CD4-positive, alpha-beta memory T cell (primary cell): Measurements from ENCODE around the gene MYF5. TPM values are rescaled to one million over a fixed set of nuclear protein-coding genes. Genes with fewer than 3 reads are reported as not detected.

Source experiments
- CTCF ChIA-PET: fragments of 350-600 bp; sonication (Branson Sonifier 250); formaldehyde crosslinking; loops from one replicate; lab custom pipeline; 2021; ENCODE audit warnings: inconsistent platforms; ENCODE audit not compliant: partially characterized antibody; lab: Charles Lee
- POLR2A ChIA-PET: fragments of 350-600 bp; sonication (Branson Sonifier 250); formaldehyde crosslinking; loops from one replicate; lab custom pipeline; 2021; ENCODE audit not compliant: partially characterized antibody; lab: Charles Lee
- DNase-seq, 5 donors: peaks; one replicate each; pipeline versions ENCODE4 v3.0.0 to v3.0.0-alpha.2; 2020 to 2022; ENCODE audit warnings: mixed read lengths in 1 of 5
- H3K27ac ChIP-seq: one replicate; pipeline ENCODE4 v1.7.0; 2013; ENCODE audit warnings: low read depth, low read length
- H3K27me3 ChIP-seq: 2 replicates; pipeline ENCODE4 v1.7.0; 2013; ENCODE audit warnings: mild to moderate bottlenecking, low read length, moderate library complexity; ENCODE audit not compliant: insufficient read depth
- H3K36me3 ChIP-seq: 2 replicates; pipeline ENCODE4 v1.7.0; 2013; ENCODE audit warnings: mild to moderate bottlenecking, low read length, moderate library complexity; ENCODE audit not compliant: insufficient read depth
- H3K4me1 ChIP-seq: 2 replicates; pipeline ENCODE4 v1.7.0; 2013; ENCODE audit warnings: mild to moderate bottlenecking, low read length, moderate library complexity; ENCODE audit not compliant: insufficient read depth
- H3K4me3 ChIP-seq, 2 donors: one replicate each; pipeline ENCODE4 v1.7.0; 2013; ENCODE audit warnings: low read length in 2 of 2, mild to moderate bottlenecking in 1 of 2
- H3K9me3 ChIP-seq, 2 donors: one replicate each; pipeline ENCODE4 v1.7.0; 2013; ENCODE audit warnings: low read length in 2 of 2, control low read depth in 1 of 2; ENCODE audit not compliant: control insufficient read depth in 1 of 2
- H3K27ac Mint-ChIP-seq, 7 donors: one replicate each; pipeline ENCODE4 v1.8.0; 2020 to 2021; ENCODE audit warnings: mixed read lengths in 7 of 7, mild to moderate bottlenecking in 6 of 7, inconsistent platforms in 3 of 7, moderate library complexity in 3 of 7
- H3K27me3 Mint-ChIP-seq, 2 donors: one replicate each; pipeline ENCODE4 v1.8.0; 2020 to 2021; ENCODE audit warnings: mixed read lengths in 2 of 2
- H3K36me3 Mint-ChIP-seq, 2 donors: one replicate each; pipeline ENCODE4 v1.8.0; 2020 to 2021; ENCODE audit warnings: mixed read lengths in 2 of 2, inconsistent platforms in 1 of 2, mild to moderate bottlenecking in 1 of 2
- H3K4me1 Mint-ChIP-seq, 4 donors: one replicate each; pipeline ENCODE4 v1.8.0; 2020 to 2021; ENCODE audit warnings: mixed read lengths in 4 of 4, mild to moderate bottlenecking in 1 of 4
- H3K4me3 Mint-ChIP-seq, 8 donors: one replicate each; pipeline ENCODE4 v1.8.0; 2020 to 2021; ENCODE audit warnings: mixed read lengths in 8 of 8, mild to moderate bottlenecking in 7 of 8, moderate library complexity in 6 of 8, inconsistent platforms in 3 of 8
- H3K9me3 Mint-ChIP-seq, 8 donors: one replicate each; pipeline ENCODE4 v1.8.0; 2020 to 2021; ENCODE audit warnings: mixed read lengths in 8 of 8, mild to moderate bottlenecking in 5 of 8, inconsistent platforms in 3 of 8, moderate library complexity in 1 of 8
- intact Hi-C: fragments of 100-400 bp; cut with micrococcal nuclease; formaldehyde crosslinking; loops from one replicate; pipeline ENCODE4 v1.15.1; 2023
- polyA plus RNA-seq, 2 donors: library from polyadenylated mRNA; unstranded; fragments of 300-500 nt; fragmentation: Illumina TruSeq; gene quantifications; one replicate each; pipeline ENCODE4 v1.2.3, GENCODE V29; 2021
- total RNA-seq, 2 experiments: library from RNA; stranded (reverse); gene quantifications; one replicate each; pipeline ENCODE4 v1.2.3, GENCODE V29; 2021

The MYF5 gene
- total and polyA plus RNA-seq, 4 experiments from 2014 or later, result not detected

DNA sequence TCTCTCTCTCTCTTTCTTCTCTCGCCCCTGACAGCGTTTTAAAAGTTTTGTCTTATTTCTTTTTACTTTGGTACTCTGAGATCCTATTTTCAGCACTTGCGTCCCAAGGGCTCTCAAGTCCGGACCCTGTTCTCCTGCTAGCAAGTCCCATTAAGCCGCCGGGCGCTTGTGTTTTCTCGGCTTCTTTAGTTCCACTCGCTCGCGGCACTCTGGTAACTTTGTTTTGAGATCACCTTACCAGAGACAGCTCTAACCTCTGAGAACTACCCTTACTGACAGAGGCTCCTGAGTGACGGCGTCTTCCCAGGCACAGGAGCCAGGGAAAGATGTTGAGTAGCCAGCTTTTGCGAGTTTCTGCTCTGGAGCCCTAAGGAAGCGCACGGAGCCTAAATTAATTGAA lies 2.7 kb upstream of the MYF5 start:
- Histone ChIP-seq H3K4me3 (no peak overlapping the region), H3K4me1 (no peaks in the 10 kb centered on the region), H3K27ac (no peak overlapping the region), H3K9me3 (no peaks in the 10 kb centered on the region), H3K27me3 (no peaks in the 10 kb centered on the region), H3K36me3 (no peaks in the 10 kb centered on the region)
- Mint-ChIP-seq H3K27me3 (peaks cover 3 to 6% of the 10 kb centered on the region in 2 donors), H3K9me3 (peaks cover 0 to 20% (median 10%) of the 10 kb centered on the region in 8 donors), H3K36me3 (no peaks in the 10 kb centered on the region), H3K4me1 (no peaks in the 10 kb centered on the region), H3K4me3 (no peak overlapping the region), H3K27ac (no peak overlapping the region)
- POLR2A ChIA-PET, result no interaction called here
- intact Hi-C loops, result no loop called here
- CTCF ChIA-PET, result no interaction called here
- DNase-seq, result no peak

DNA sequence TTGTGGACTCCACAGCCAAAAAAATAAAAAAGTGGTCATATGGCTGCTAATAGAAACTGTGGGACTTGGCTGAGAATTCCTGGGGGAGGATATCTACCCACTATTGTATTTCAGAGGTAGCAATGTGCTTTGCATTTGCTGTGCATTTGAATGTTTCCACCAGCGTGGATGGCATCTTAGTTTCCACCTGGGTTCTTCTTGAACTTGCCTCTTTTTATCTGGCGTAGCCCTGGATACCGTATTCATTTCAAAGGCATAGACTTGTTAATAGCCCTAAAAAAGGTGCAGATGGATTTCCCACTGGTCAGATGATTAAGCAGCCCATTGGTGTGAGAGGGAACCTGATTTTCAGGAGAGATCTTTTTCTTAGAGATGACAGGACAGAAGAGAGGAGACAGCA lies 1.9 kb upstream of the MYF5 start:
- intact Hi-C loops, result no loop called here
- Histone ChIP-seq H3K9me3 (no peaks in the 10 kb centered on the region), H3K4me1 (no peaks in the 10 kb centered on the region), H3K36me3 (no peaks in the 10 kb centered on the region), H3K27me3 (no peaks in the 10 kb centered on the region), H3K4me3 (no peak overlapping the region), H3K27ac (no peak overlapping the region)
- Mint-ChIP-seq H3K9me3 (peaks cover 0 to 19% (median 10%) of the 10 kb centered on the region in 8 donors), H3K36me3 (no peaks in the 10 kb centered on the region), H3K4me1 (no peaks in the 10 kb centered on the region), H3K4me3 (no peak overlapping the region), H3K27ac (no peak overlapping the region), H3K27me3 (peaks cover 3 to 6% of the 10 kb centered on the region in 2 donors)
- DNase-seq, result no peak
- ChIA-PET POLR2A (no interaction called here), CTCF (no interaction called here)

DNA sequence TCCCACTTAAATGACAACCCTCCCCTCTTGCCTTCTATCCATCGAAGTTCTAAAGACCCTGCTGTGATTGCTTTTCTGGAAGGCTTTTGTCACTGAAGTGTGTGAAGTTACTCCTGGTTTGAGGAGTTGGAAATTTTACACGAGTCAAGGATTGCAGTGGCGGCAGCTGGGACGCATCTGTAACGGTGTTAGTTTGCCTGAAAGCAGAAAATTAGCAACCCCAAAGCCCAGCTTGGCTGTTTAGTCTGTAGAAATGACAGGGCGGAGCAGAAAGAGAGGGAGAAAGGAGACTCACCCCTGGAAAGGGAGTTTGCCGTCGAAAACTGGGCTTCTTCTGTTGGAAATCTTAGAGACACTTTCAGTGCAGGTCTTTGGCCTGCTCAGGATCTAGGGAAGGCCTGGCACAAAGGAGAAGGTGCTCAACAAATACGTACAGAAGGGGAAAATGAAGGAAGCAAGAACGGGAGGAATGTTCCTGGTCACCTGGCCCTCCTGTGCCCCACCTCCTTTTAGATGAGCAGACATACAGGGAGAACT lies 931 bp upstream of the MYF5 start:
- H3K9me3 Mint-ChIP-seq, result peaks cover 0 to 17% (median 10%) of the 10 kb centered on the region in 8 donors
- no peak overlapping the region for H3K27ac ChIP-seq
- ChIA-PET POLR2A (no interaction called here), CTCF (no interaction called here)
- H3K4me1 Mint-ChIP-seq, result no peaks in the 10 kb centered on the region
- no peaks in the 10 kb centered on the region for H3K36me3 ChIP-seq
- no peak overlapping the region for H3K27ac Mint-ChIP-seq
- no peak overlapping the region for H3K4me3 ChIP-seq
- intact Hi-C loops, result no loop called here
- H3K9me3 ChIP-seq, result no peaks in the 10 kb centered on the region
- no peaks in the 10 kb centered on the region for H3K36me3 Mint-ChIP-seq
- DNase-seq, result no peak
- H3K4me3 Mint-ChIP-seq, result no peak overlapping the region
- H3K27me3 Mint-ChIP-seq, result peaks cover 3 to 4% of the 10 kb centered on the region in 2 donors
- no peaks in the 10 kb centered on the region for H3K4me1 ChIP-seq
- H3K27me3 ChIP-seq, result no peaks in the 10 kb centered on the region

DNA sequence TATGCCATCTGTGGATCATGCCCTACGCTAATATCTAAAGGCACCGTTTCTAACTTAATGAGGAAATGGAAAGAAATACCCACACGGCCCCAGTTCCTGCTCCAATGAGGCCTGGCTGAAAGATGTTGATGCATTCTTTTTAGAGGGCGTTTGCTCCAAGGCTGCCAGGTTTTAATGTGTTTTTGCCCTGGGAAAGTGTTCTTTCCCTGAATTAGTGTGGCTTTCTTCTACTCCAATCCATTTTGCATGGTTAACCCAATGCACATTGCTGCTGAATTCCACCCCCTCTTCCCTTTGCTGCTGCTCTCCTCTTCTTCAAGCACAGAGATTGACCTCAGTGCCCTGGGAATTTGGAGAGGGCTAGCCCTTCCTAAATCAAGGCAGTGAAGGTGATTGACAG lies 1.1 kb downstream of the MYF5 start:
- Mint-ChIP-seq H3K27ac (no peak overlapping the region), H3K4me1 (no peaks in the 10 kb centered on the region), H3K4me3 (no peak overlapping the region), H3K9me3 (peaks cover 0 to 14% (median 7%) of the 10 kb centered on the region in 8 donors), H3K36me3 (no peaks in the 10 kb centered on the region), H3K27me3 (peaks cover 3% of the 10 kb centered on the region in 2 donors)
- H3K27ac ChIP-seq, result no peak overlapping the region
- no peaks in the 10 kb centered on the region for H3K9me3 ChIP-seq
- no peaks in the 10 kb centered on the region for H3K27me3 ChIP-seq
- CTCF ChIA-PET, result no interaction called here
- H3K36me3 ChIP-seq, result no peaks in the 10 kb centered on the region
- no peaks in the 10 kb centered on the region for H3K4me1 ChIP-seq
- POLR2A ChIA-PET, result no interaction called here
- no peak overlapping the region for H3K4me3 ChIP-seq
- DNase-seq, result no peak
- intact Hi-C loops, result no loop called here

DNA sequence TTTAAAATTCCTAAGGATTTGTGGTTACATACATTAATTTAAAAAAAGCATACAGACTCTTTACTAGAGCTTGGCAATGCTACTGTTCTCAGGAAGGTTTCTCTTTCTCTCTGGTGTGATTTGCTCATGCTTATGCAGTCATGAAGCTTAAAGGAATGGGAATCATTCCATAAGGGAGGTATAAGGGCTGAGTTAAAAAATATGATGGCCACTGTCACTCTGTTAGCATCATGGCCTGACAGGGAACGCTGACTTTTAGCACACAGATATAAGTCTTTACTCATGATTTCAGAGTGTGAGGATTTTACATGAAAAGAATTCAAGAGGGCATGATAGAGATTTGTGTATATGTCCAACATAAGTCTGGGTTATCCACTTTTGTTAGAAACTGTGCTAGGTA lies 3.8 kb downstream of the MYF5 start:
- Histone ChIP-seq H3K27me3 (no peaks in the 10 kb centered on the region), H3K9me3 (no peaks in the 10 kb centered on the region), H3K4me3 (no peak overlapping the region), H3K27ac (no peak overlapping the region), H3K36me3 (no peaks in the 10 kb centered on the region), H3K4me1 (no peaks in the 10 kb centered on the region)
- no peak overlapping the region for H3K27ac Mint-ChIP-seq
- CTCF ChIA-PET, result no interaction called here
- H3K4me3 Mint-ChIP-seq, result no peak overlapping the region
- no peak for DNase-seq
- H3K27me3 Mint-ChIP-seq, result peaks cover 0 to 1% of the 10 kb centered on the region in 2 donors
- H3K9me3 Mint-ChIP-seq, result peaks cover 0 to 4% (median 2%) of the 10 kb centered on the region in 8 donors
- intact Hi-C loops, result no loop called here
- no peaks in the 10 kb centered on the region for H3K4me1 Mint-ChIP-seq
- no peaks in the 10 kb centered on the region for H3K36me3 Mint-ChIP-seq
- POLR2A ChIA-PET, result no interaction called here

DNA sequence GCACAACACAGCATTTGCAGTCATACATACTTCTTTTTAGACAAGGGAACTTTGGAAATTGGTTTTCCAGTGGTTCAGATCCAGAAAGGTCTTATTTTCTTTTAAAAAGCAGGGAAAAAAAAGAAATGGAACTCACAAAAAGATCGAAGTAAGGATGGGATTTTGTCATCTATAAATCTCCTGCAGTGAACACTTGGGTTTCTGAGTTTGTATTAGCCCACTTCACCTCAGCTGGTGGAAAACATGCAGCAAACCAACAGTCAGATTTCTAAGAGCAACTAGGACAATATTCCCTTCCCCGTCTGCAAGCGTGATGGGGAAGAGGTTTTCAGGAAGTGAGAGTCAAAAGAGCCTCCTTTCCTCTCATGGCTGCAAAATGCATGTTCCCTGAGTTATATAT lies 4.6 kb downstream of the MYF5 start:
- H3K9me3 ChIP-seq, result no peaks in the 10 kb centered on the region
- peaks cover 0 to 3% (median under 1%) of the 10 kb centered on the region in 8 donors for H3K9me3 Mint-ChIP-seq

DNA sequence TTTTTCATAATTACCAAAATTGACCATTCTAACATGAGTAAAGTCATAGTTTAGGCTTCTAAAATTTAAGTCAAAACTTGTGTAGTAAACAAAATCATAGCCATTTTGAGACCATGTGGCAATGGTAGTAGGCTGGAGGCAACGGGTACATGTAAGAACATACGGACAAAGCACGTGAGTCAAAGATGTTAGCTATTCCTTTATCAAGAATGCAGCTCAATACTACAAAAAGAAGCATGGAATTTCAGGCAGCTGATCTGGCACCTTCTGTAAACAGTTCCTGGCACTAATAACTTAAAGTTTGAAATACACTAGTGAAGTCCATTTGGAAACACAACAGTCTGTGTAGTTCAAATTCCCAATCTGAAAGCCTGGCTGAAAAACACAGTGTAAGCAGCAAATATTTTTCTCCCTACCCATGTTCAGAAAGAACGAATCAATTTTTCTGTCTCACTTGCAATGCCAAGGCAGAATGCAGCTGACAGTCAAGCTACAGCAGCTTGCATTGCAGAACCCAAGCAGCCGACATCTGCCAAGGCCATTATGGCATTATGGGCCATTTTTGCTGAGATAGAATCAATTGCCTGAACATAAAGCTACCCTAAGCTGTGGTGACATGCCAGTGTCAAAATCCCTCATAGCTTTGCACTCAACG lies 29.3 kb downstream of the MYF5 start:
- Histone ChIP-seq H3K36me3 (no peaks in the 10 kb centered on the region), H3K4me1 (no peaks in the 10 kb centered on the region), H3K27ac (no peak overlapping the region), H3K9me3 (no peaks in the 10 kb centered on the region), H3K4me3 (no peak overlapping the region), H3K27me3 (no peaks in the 10 kb centered on the region)
- H3K27me3 Mint-ChIP-seq, result no peaks in the 10 kb centered on the region
- intact Hi-C loops, result no loop called here
- H3K36me3 Mint-ChIP-seq, result no peaks in the 10 kb centered on the region
- no peak overlapping the region for H3K4me3 Mint-ChIP-seq
- DNase-seq, result no peak
- ChIA-PET POLR2A (no interaction called here), CTCF (no interaction called here)
- no peak overlapping the region for H3K27ac Mint-ChIP-seq
- H3K4me1 Mint-ChIP-seq, result no peaks in the 10 kb centered on the region
- H3K9me3 Mint-ChIP-seq, result peaks cover 0 to 3% (median 2%) of the 10 kb centered on the region in 8 donors

More for the DNA sequence above, 4.6 kb downstream of the MYF5 start:
- Histone ChIP-seq H3K27ac (no peak overlapping the region), H3K4me3 (no peak overlapping the region), H3K27me3 (no peaks in the 10 kb centered on the region), H3K36me3 (no peaks in the 10 kb centered on the region), H3K4me1 (no peaks in the 10 kb centered on the region)
- Mint-ChIP-seq H3K4me1 (no peaks in the 10 kb centered on the region), H3K27ac (no peak overlapping the region), H3K4me3 (no peak overlapping the region), H3K27me3 (no peaks in the 10 kb centered on the region), H3K36me3 (no peaks in the 10 kb centered on the region)
- intact Hi-C loops, result no loop called here
- no peak for DNase-seq
- ChIA-PET POLR2A (no interaction called here), CTCF (no interaction called here)
